Forelimb muscle (tissue), 1 donor: ENCODE data around the gene AJM1. TPM values are rescaled to one million over a fixed set of nuclear protein-coding genes. Genes with fewer than 3 reads are reported as not detected.
"Not testable (repeated sequence)": the region's sequence is repeated elsewhere in the genome, so short reads cannot be mapped to it uniquely, and the experiment has no call there.

Source experiments
- DNase-seq: peaks from one replicate; pipeline ENCODE4 v3.0.0-alpha.2; 2013; ENCODE audit warnings: low read depth
- polyA plus RNA-seq: library from polyadenylated mRNA; unstranded; fragments of 120-200 nt; gene quantifications from one replicate; pipeline ENCODE4 v1.2.1, GENCODE V29; 2013; ENCODE audit not compliant: insufficient read length

The AJM1 gene
- polyA plus RNA-seq, 1 donor, result 2.4 TPM

- no peak for DNase-seq
These were observed 14.4 kb downstream of the AJM1 start for GRCh38 chr9:136856541-136857141.

- no peak for DNase-seq
These were observed 14.9 kb downstream of the AJM1 start for GRCh38 chr9:136857166-136857565.

GRCh38 chr9:136857581-136858412, 15.5 kb downstream of the AJM1 start:
- DNase-seq, result no peak

DNA sequence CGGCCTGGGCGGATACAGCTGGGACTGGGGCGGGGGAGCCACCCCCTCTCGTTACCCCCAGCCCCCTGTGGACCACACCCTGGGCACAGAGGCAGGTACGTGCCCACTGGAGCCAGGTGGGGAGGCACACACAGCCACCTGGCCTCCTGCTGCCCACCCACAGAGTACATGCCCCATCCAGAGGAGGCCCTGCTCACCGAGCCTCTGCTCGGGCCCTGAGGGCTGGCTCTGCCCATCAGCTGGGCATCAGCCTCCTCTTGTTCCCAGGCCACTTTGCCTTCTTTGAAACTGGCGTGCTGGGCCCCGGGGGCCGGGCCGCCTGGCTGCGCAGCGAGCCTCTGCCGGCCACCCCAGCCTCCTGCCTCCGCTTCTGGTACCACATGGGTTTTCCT, 16.2 kb downstream of the AJM1 start:
- DNase-seq, result no peak

GRCh38 chr9:136858844-136859757, 16.8 kb downstream of the AJM1 start:
- no peak for DNase-seq

GRCh38 chr9:136860529-136860928, 18.3 kb downstream of the AJM1 start:
- DNase-seq, result no peak

DNA sequence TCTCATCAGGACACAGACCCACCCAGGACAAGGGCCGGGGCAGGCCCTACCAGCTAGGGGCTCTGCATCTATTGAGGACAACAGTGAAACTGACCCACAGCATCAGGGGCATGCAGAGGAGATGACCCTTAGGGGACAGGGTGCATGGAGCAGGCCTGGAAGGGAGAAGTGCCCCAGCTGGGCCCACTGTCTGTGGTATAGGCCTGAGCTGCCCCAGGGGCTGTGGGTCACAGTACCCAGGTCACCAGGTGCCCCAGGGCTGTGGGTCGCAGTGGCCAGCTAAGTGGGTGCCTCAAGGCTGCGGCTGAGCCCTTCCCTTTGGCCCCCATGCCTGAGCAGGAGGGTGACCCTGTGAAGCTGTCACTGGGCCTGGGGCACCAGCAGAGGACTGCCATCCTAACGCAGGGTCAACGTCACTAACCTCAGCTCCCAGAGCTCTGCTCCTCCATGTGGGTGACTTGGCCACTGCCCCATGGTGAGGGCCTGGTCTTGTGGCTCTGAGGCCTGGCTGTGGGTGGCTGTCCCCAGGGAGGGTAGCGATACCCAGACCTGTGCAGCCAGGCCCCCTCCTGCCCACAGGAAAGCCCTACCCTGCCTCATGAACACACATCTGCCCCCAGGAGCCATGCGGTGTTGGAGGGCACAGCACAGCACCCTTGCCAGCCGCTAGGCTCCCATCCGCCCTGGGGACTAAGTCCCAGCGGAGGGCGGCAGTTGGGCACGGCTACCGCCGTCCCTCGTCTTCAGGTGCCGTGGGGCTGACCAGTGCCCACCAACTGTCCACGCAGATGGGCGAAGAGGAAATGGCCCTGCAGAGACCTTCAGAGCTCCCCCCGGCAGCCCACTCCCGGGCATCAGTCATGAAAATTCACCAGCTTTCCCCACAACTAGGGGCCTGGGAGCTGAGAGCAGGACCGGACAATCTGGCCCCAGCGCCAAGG, 18.9 kb downstream of the AJM1 start:
- DNase-seq, result no peak

DNA sequence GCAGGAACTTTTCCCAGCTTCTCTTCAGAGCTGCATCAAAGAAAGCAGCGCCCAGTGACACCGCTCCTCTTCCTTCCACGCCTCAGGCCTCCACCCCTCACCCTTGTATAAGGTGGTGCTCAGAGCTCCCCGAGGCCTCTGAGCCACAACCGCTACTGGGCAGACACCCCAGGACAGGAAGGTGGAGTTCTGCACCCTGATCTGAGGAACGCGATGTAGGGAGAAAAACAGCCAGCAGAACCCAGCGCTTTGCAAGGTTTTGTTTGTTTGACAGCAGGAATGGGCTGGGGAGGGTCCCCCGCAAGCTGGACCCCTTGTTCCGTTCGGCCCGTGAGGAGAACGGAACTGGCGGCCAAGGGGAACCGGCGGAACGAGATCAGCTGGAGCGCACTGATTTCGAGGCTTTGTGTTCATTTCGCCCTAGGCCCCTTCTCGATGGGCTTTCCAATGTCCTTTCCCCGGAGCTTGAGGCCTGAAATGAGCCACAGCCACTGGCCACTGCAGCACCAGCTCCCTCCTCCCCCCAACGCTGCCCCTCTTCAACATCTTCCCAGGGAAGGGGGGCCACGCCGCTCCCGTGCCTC, 19.7 kb downstream of the AJM1 start:
- no peak for DNase-seq

- DNase-seq, result no peak
These were observed 20.8 kb downstream of the AJM1 start for GRCh38 chr9:136862849-136863622.

GRCh38 chr9:136863623-136864273, 21.5 kb downstream of the AJM1 start:
- DNase-seq, result no peak

DNA sequence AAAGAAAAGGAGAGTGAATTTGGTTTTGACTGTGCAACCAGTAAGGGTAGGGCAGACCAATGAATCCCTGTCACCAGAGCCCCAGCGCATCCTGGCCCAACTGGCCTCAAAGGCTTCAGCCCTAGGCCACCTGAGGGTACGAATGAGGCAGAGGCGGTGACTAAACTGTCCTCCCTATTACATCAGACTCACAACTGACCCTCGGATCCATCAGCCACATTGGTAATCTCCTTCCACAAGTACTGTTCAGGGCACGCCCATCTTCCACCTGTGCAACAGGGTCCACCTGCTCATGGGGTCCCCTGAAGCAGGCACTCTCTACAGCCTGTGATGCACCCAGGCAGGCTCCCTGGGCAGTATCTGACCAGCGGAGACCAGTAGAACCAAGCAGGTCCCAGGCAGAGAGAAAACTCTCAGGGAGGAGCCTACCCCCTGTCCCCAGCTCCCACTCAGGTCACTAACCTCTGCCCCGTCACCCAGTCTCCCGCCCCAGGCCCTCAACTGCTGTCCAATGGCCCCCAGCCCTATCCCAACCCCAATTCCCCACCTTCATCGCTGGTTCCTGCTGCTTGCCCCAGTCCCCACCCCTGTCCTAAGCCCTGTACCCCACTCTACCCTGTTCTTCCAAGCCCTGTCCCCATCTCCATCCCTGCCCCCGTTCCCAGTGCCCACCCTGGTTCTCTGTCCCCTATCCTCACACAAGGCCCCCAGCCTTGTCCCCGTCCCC, 22.9 kb downstream of the AJM1 start:
- no peak for DNase-seq

- no peak for DNase-seq
These were observed 23.5 kb downstream of the AJM1 start for GRCh38 chr9:136865768-136866103.

DNA sequence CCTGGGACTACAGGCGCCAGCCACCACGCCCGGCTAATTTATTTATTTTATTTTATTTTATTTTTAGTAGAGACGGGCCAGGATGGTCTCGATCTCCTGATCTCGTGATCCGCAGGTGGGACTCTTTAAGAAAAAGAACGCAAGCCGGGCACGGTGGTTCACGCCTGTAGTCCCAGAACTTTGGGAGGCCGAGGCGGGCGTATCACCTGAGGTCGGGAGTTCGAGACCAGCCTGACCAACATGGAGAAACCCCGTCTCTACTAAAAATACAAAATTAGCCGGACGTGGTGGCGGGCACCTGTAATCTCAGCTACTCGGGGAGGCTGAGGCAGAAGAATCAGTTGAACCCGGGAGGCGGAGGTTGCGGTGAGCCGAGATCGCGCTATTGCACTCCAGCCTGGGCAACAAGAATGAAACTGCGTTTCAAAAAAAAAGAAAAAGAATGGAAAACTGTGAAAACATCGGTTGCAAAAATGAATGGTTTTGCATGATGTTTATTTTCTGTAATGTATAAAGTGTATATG, 24.7 kb downstream of the AJM1 start:
- DNase-seq, result not testable (repeated sequence)

DNA sequence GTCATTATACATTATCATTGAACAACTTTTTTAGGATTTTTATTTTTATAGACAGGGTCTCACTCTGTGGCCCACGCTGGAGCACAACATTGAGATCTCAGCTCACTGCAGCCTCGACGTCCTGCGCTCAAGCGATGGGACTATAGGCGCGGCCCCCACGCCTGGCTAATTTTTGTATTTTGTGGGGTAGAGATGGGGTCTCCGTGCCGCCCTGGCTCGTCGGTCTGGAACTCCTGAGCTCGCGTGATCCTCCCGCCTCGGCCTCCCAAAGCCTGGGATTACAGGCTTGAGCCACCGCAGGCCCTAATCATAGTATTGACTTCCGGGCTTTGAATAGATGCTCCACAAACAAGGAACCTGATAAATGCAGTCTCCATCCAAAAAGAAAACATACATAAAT, 25.2 kb downstream of the AJM1 start:
- no peak for DNase-seq

GRCh38 chr9:136867917-136868316, 25.6 kb downstream of the AJM1 start:
- DNase-seq, result no peak

DNA sequence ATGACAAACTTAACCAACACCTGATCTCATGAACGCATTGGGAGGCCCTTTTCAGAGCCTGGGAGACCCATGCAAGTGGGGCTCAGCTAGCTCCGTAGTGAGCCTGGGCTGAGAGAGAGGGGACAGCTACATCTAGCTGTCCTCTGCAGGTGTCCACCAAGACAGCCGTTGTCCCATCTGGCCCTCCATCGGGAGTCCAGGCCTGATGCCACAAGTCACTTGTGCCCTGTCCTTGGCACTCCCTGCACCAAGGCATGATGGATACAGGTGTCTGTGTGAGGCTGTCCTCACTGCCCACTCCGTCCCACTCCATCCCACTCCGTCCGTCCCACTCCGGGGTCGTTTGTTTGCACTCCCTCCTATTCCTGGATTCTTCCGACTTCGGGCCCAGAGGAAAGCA, 26.4 kb downstream of the AJM1 start:
- no peak for DNase-seq

- not testable (repeated sequence) for DNase-seq
These were observed 27.3 kb downstream of the AJM1 start for GRCh38 chr9:136869611-136870010.

- no peak for DNase-seq
These were observed 32.9 kb downstream of the AJM1 start for GRCh38 chr9:136875155-136875554.

GRCh38 chr9:136876476-136876875, 34.2 kb downstream of the AJM1 start:
- no peak for DNase-seq
